HCT116 (cell line): ENCODE measurements around the gene ARHGEF35.
"Not testable (repeated sequence)": the region's sequence is repeated elsewhere in the genome, so short reads cannot be mapped to it uniquely, and the experiment has no call there.

Source experiments
- ATF3 ChIP-seq: IDR thresholded peaks from 2 replicates; pipeline ENCODE4 v1.6.1; 2012
- CEBPB ChIP-seq: IDR thresholded peaks from 2 replicates; pipeline ENCODE4 v1.6.1; 2012; ENCODE audit warnings: low read depth
- CTCF ChIP-seq, 3 experiments: fragments of 200-600 bp in 1 of 3; sonication (generic) in 1 of 3; IDR thresholded peaks in 2 of 3; conservative IDR thresholded peaks in 1 of 3; 2 replicates each; pipeline ENCODE4 v1.5.1; 2012 to 2017; ENCODE audit warnings: low read depth in 2 of 3, low read length in 2 of 3, antibody characterized with exemption in 1 of 3, borderline replicate concordance in 1 of 3, control low read depth in 1 of 3, mild to moderate bottlenecking in 1 of 3, mixed read lengths in 1 of 3, mixed run types in 1 of 3, moderate library complexity in 1 of 3; ENCODE audit not compliant: insufficient read depth in 1 of 3
- EZH2phosphoT487 ChIP-seq: fragments of 200-600 bp; IDR thresholded peaks from 2 replicates; pipeline ENCODE4 v1.6.1; 2018; ENCODE audit warnings: antibody characterized with exemption, borderline replicate concordance
- JUND ChIP-seq: IDR thresholded peaks from 2 replicates; pipeline ENCODE4 v1.6.1; 2012
- MAX ChIP-seq: IDR thresholded peaks from 2 replicates; pipeline ENCODE4 v1.6.1; 2012
- POLR2A ChIP-seq: IDR thresholded peaks from 2 replicates; pipeline ENCODE4 v1.7.0; 2011; ENCODE audit warnings: borderline replicate concordance; ENCODE audit not compliant: insufficient read depth, insufficient read length; ENCODE audit errors: extremely low read depth
- POLR2AphosphoS5 ChIP-seq: IDR thresholded peaks from 2 replicates; pipeline ENCODE4 v1.6.1; 2011; ENCODE audit warnings: mild to moderate bottlenecking, low read depth, low read length, moderate library complexity
- RAD21 ChIP-seq: IDR thresholded peaks from 2 replicates; pipeline ENCODE4 v1.6.1; 2012; ENCODE audit warnings: low read depth, mild to moderate bottlenecking
- REST ChIP-seq: IDR thresholded peaks from 2 replicates; pipeline ENCODE4 v1.6.1; 2012; ENCODE audit warnings: low read depth
- TCF7L2 ChIP-seq: IDR thresholded peaks from 2 replicates; pipeline ENCODE4 v1.7.0; 2011; ENCODE audit warnings: borderline replicate concordance, inconsistent platforms; ENCODE audit not compliant: insufficient read depth, insufficient read length; ENCODE audit errors: extremely low read depth
- YY1 ChIP-seq: IDR thresholded peaks from 2 replicates; pipeline ENCODE4 v1.6.1; 2011; ENCODE audit warnings: low read length, low read depth, moderate library complexity, mild to moderate bottlenecking; ENCODE audit not compliant: insufficient replicate concordance; ENCODE audit errors: extremely low read depth
- ZNF274 ChIP-seq: fragments of 200-500 bp; sonication (Bioruptor generic); IDR thresholded peaks from 2 replicates; pipeline ENCODE4 v1.6.1; 2014; ENCODE audit warnings: mild to moderate bottlenecking, low read depth, low read length, inconsistent platforms

- TF ChIP-seq JUND; CTCF (IDR thresholded peaks at IDR 0.05 in 2 of 3, conservative IDR thresholded peaks at IDR 0.05 in 1 of 3; ENCODE audit: borderline replicate concordance in 1 of 3, insufficient read depth in 1 of 3, low read depth in 2 of 3, low read length in 2 of 3); MAX; POLR2AphosphoS5; POLR2A; ATF3; REST; YY1; RAD21; TCF7L2; EZH2phosphoT487; CEBPB; ZNF274: not testable (repeated sequence)
Measured at GRCh38 chr7:144179165-144179479, 16.5 kb downstream of the ARHGEF35 start.
